ENCODE measurements around the gene SESN1.

GRCh38 chr6:109053336-109053735 lies 41.3 kb downstream of the SESN1 start:
- TF ChIP-seq, protein P1, sequence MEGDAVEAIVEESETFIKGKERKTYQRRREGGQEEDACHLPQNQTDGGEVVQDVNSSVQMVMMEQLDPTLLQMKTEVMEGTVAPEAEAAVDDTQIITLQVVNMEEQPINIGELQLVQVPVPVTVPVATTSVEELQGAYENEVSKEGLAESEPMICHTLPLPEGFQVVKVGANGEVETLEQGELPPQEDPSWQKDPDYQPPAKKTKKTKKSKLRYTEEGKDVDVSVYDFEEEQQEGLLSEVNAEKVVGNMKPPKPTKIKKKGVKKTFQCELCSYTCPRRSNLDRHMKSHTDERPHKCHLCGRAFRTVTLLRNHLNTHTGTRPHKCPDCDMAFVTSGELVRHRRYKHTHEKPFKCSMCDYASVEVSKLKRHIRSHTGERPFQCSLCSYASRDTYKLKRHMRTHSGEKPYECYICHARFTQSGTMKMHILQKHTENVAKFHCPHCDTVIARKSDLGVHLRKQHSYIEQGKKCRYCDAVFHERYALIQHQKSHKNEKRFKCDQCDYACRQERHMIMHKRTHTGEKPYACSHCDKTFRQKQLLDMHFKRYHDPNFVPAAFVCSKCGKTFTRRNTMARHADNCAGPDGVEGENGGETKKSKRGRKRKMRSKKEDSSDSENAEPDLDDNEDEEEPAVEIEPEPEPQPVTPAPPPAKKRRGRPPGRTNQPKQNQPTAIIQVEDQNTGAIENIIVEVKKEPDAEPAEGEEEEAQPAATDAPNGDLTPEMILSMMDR (IDR thresholded peaks at IDR 0.05), result no peak
- TF ChIP-seq POLR2A (IDR thresholded peaks at IDR 0.05; ENCODE audit: low read depth) (no peak), POLR2AphosphoS5 (IDR thresholded peaks at IDR 0.05) (no peak)

Measured in esophagus muscularis mucosa (tissue), 3 donors.